Right forelimb (tissue), 1 donor: ENCODE measurements around the gene GORASP2.

Source experiments
- DNase-seq: peaks from one replicate; pipeline ENCODE4 v3.0.0-alpha.2; 2018

The GORASP2 gene

GRCh38 chr2:171008550-171009205, 79.6 kb downstream of the GORASP2 start:
- no peak for DNase-seq

- DNase-seq = no peak
Measured at GRCh38 chr2:171009386-171009785, 80.3 kb downstream of the GORASP2 start.

GRCh38 chr2:171013851-171014250, 84.8 kb downstream of the GORASP2 start:
- no peak for DNase-seq

- DNase-seq = no peak
Measured at GRCh38 chr2:171016125-171016524, 87.1 kb downstream of the GORASP2 start.
